HuH-7 (cell line): ENCODE data around the gene G3BP1.
"Not testable (repeated sequence)": the region's sequence is repeated elsewhere in the genome, so short reads cannot be mapped to it uniquely, and the experiment has no call there.

Experiments
- DNase-seq: peaks from one replicate; pipeline ENCODE4 v3.0.0; 2011; ENCODE audit warnings: low spot score

G3BP1 gene

GRCh38 chr5:151771259-151772028 lies at the start of gene G3BP1:
G3BP1 (plus strand) TSS chr5:151771954; CDS start chr5:151786621, 14,667 bp downstream.
- peak; percentile 97 for DNase-seq

GRCh38 chr5:151722546-151722945 lies 49.2 kb upstream of the G3BP1 start:
- no peak for DNase-seq

GRCh38 chr5:151724360-151724759 lies 47.4 kb upstream of the G3BP1 start:
- no peak for DNase-seq

- DNase-seq = not testable (repeated sequence)
These were observed 42.2 kb upstream of the G3BP1 start for GRCh38 chr5:151729597-151729996.

- DNase-seq = no peak
These were observed 41.4 kb upstream of the G3BP1 start for GRCh38 chr5:151730381-151730780.

GRCh38 chr5:151733358-151734063 lies 38.2 kb upstream of the G3BP1 start:
- DNase-seq = no peak

GRCh38 chr5:151734064-151734408 lies 37.7 kb upstream of the G3BP1 start:
- no peak for DNase-seq

GRCh38 chr5:151735646-151736045 lies 36.1 kb upstream of the G3BP1 start:
- no peak for DNase-seq

- no peak for DNase-seq
These were observed 34.3 kb upstream of the G3BP1 start for GRCh38 chr5:151737431-151737830.

- DNase-seq = no peak
These were observed 33.5 kb upstream of the G3BP1 start for GRCh38 chr5:151738125-151738848.

GRCh38 chr5:151739395-151739794 lies 32.4 kb upstream of the G3BP1 start:
- DNase-seq = no peak

- DNase-seq = no peak
These were observed 31.8 kb upstream of the G3BP1 start for GRCh38 chr5:151739939-151740335.

GRCh38 chr5:151740336-151740942 lies 31.3 kb upstream of the G3BP1 start:
- peak; percentile 57 for DNase-seq

GRCh38 chr5:151740958-151741373 lies 30.8 kb upstream of the G3BP1 start:
- DNase-seq = no peak

GRCh38 chr5:151741678-151742423 lies 29.9 kb upstream of the G3BP1 start:
- DNase-seq = no peak

GRCh38 chr5:151742870-151743294 lies 28.9 kb upstream of the G3BP1 start:
- DNase-seq = peak; percentile 52

- no peak for DNase-seq
These were observed 28.2 kb upstream of the G3BP1 start for GRCh38 chr5:151743530-151743929.

- DNase-seq = no peak
These were observed 26.6 kb upstream of the G3BP1 start for GRCh38 chr5:151745071-151745705.

- no peak for DNase-seq
These were observed 21.6 kb upstream of the G3BP1 start for GRCh38 chr5:151750121-151750520.

- DNase-seq = no peak
These were observed 20.7 kb upstream of the G3BP1 start for GRCh38 chr5:151751091-151751490.

- no peak for DNase-seq
These were observed 20.2 kb upstream of the G3BP1 start for GRCh38 chr5:151751593-151751992.
